Suprapubic skin (tissue), 4 donors: ENCODE data around the gene LRRC8C. TPM values are rescaled to one million over a fixed set of nuclear protein-coding genes. Genes with fewer than 3 reads are reported as not detected.

ENCODE experiments used
- DNase-seq, 2 donors: peaks; one replicate each; pipeline ENCODE4 v3.0.0-alpha.2; 2019; ENCODE audit warnings: low spot score in 2 of 2
- H3K27ac ChIP-seq: fragments of 200-600 bp; sonication (generic); one replicate; pipeline ENCODE4 v1.5.1; 2019
- H3K27me3 ChIP-seq: fragments of 200-600 bp; sonication (generic); one replicate; pipeline ENCODE4 v1.5.1; 2019
- H3K36me3 ChIP-seq: fragments of 200-600 bp; sonication (generic); one replicate; pipeline ENCODE4 v1.5.1; 2019
- H3K4me1 ChIP-seq: fragments of 200-600 bp; sonication (generic); one replicate; pipeline ENCODE4 v1.5.1; 2019
- H3K4me3 ChIP-seq: fragments of 200-600 bp; sonication (generic); one replicate; pipeline ENCODE4 v1.5.1; 2019; ENCODE audit warnings: mild to moderate bottlenecking
- H3K9me3 ChIP-seq: fragments of 200-600 bp; sonication (generic); one replicate; pipeline ENCODE4 v1.5.1; 2019
- CTCF ChIP-seq, 2 donors: fragments of 200-600 bp in 1 of 2; fragments of 450-650 bp in 1 of 2; sonication (generic) in 1 of 2; IDR thresholded peaks; one replicate each; pipeline ENCODE4 v1.5.1; 2016 to 2019; ENCODE audit warnings: antibody characterized with exemption in 2 of 2, mild to moderate bottlenecking in 1 of 2, moderate library complexity in 1 of 2
- EP300 ChIP-seq: sonication (generic); formaldehyde crosslinking; IDR thresholded peaks from one replicate; pipeline ENCODE4 v1.6.1; 2017; ENCODE audit warnings: antibody characterized with exemption
- POLR2A ChIP-seq, 2 donors: fragments of 450-650 bp; IDR thresholded peaks; one replicate each; pipeline ENCODE4 v1.6.1; 2017; ENCODE audit warnings: antibody characterized with exemption in 2 of 2, mild to moderate bottlenecking in 2 of 2, moderate library complexity in 2 of 2
- POLR2AphosphoS5 ChIP-seq, 3 donors: sonication (generic); formaldehyde crosslinking; IDR thresholded peaks; one replicate each; pipeline ENCODE4 v1.6.1; 2017; ENCODE audit warnings: antibody characterized with exemption in 3 of 3
- WGBS: methylation state at CpG from one replicate; pipeline ENCODE4 v1.1.5; 2018; 5-methylcytosine and 5-hydroxymethylcytosine counted together
- total RNA-seq, 4 donors: library from RNA; depleted of rRNA; stranded (reverse); fragments of >200 nt; gene quantifications; one replicate each; pipeline ENCODE4 v1.1.0, GENCODE V29; 2016

The LRRC8C gene
- total RNA-seq, 4 donors from 2014 or later, result 6.2 to 10.4 (median 9.1) TPM

- peaks cover 6% of the 10 kb centered on the region for H3K4me1 ChIP-seq
- H3K36me3 ChIP-seq, result no peaks in the 10 kb centered on the region
- WGBS, result 56% methylated on average over 4 of the region's 4 CpGs
- no peaks in the 10 kb centered on the region for H3K9me3 ChIP-seq
- TF ChIP-seq POLR2A (IDR thresholded peaks at IDR 0.05) (no peak), EP300 (no peak), CTCF (IDR thresholded peaks at IDR 0.05) (no peak), POLR2AphosphoS5 (IDR thresholded peaks at IDR 0.05) (no peak)
- DNase-seq, result no peak
- no peak overlapping the region for H3K27ac ChIP-seq
- H3K4me3 ChIP-seq, result no peak overlapping the region
- H3K27me3 ChIP-seq, result no peaks in the 10 kb centered on the region
These were observed 92.1 kb downstream of the LRRC8C start for GRCh38 chr1:89725011-89725370.

DNA sequence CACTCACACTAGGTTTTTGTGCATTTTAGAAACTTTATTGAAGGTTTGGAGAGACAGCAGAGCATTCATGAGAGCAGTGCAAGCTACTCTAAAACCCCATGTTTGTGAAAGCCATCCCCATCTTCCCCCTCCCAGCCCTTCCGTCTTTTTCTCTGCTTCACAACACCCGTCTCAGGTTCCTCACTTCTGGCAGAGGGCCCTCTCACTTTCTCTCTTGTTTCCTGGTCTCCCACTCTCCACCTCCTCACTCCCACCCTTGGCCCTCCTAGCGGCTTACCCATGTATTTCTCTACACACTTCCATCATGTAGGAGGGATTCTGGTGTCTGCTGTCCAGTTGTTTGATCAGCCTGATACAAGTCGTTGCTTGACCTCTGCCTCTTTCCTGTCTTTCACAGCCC is 92.7 kb downstream of the LRRC8C start:
- Histone ChIP-seq H3K4me3 (no peak overlapping the region), H3K36me3 (no peaks in the 10 kb centered on the region), H3K9me3 (no peaks in the 10 kb centered on the region), H3K27me3 (no peaks in the 10 kb centered on the region), H3K4me1 (peaks cover 3% of the 10 kb centered on the region), H3K27ac (no peak overlapping the region)
- no peak for DNase-seq
- 87% methylated on average over 4 of the region's 4 CpGs for WGBS
- no peak for TF ChIP-seq EP300
- TF ChIP-seq POLR2AphosphoS5 (IDR thresholded peaks at IDR 0.05), result no peak
- no peak for TF ChIP-seq POLR2A (IDR thresholded peaks at IDR 0.05)
- TF ChIP-seq CTCF (IDR thresholded peaks at IDR 0.05), result no peak

- Histone ChIP-seq H3K36me3 (no peaks in the 10 kb centered on the region), H3K9me3 (no peaks in the 10 kb centered on the region), H3K4me1 (peaks cover 3% of the 10 kb centered on the region), H3K27me3 (no peaks in the 10 kb centered on the region), H3K4me3 (no peak overlapping the region), H3K27ac (peak overlapping the region; percentile 4)
- no peak for TF ChIP-seq POLR2AphosphoS5 (IDR thresholded peaks at IDR 0.05)
- TF ChIP-seq EP300, result no peak
- TF ChIP-seq POLR2A (IDR thresholded peaks at IDR 0.05), result no peak
- no peak for TF ChIP-seq CTCF (IDR thresholded peaks at IDR 0.05)
- no peak for DNase-seq
- WGBS, result 79% methylated on average over 12 of the region's 12 CpGs
These were observed 94.8 kb downstream of the LRRC8C start for GRCh38 chr1:89727517-89728312.

DNA sequence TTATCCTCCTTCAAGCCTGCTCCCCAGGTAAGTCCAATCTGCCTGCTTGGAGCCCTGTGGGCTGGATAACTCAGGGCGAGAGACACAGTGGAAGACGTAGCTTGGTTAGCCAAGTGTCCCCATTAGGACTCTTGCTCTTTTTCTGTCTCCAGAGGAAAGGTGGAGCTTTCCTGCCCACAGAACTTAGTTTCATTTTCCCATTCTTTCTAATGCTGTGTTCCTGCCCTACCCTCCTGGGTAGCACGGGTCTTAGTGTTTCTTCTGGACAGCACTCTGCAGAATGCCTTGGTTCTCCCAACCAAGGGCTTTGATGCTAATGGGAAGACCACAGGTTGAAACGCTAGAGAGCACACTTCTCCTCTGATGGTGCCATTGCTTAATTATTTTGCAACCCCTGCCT is 95.5 kb downstream of the LRRC8C start:
- 83% methylated on average over 4 of the region's 4 CpGs for WGBS
- no peak for DNase-seq
- Histone ChIP-seq H3K9me3 (no peaks in the 10 kb centered on the region), H3K27ac (peak overlapping the region; percentile 4), H3K4me1 (peaks cover 3% of the 10 kb centered on the region), H3K4me3 (no peak overlapping the region), H3K27me3 (no peaks in the 10 kb centered on the region), H3K36me3 (no peaks in the 10 kb centered on the region)
- TF ChIP-seq CTCF (IDR thresholded peaks at IDR 0.05) (no peak), POLR2AphosphoS5 (IDR thresholded peaks at IDR 0.05) (no peak)

GRCh38 chr1:89732206-89732605 is 99.3 kb downstream of the LRRC8C start:
- no peak overlapping the region for H3K4me3 ChIP-seq
- no peaks in the 10 kb centered on the region for H3K9me3 ChIP-seq
- TF ChIP-seq CTCF (IDR thresholded peaks at IDR 0.05) (no peak), EP300 (no peak), POLR2AphosphoS5 (IDR thresholded peaks at IDR 0.05) (no peak), POLR2A (IDR thresholded peaks at IDR 0.05) (no peak)
- no peak for DNase-seq
- H3K36me3 ChIP-seq, result no peaks in the 10 kb centered on the region
- H3K27me3 ChIP-seq, result peaks cover 2% of the 10 kb centered on the region
- WGBS, result 83% methylated on average over 1 of the region's 1 CpG
- H3K27ac ChIP-seq, result no peak overlapping the region
- H3K4me1 ChIP-seq, result peaks cover 7% of the 10 kb centered on the region
